Esophagus muscularis mucosa (tissue), 4 donors: ENCODE data around the gene PRR23C. TPM values are rescaled to one million over a fixed set of nuclear protein-coding genes. Genes with fewer than 3 reads are reported as not detected.

ENCODE experiments used
- DNase-seq: peaks from one replicate; pipeline ENCODE4 v3.0.0-alpha.2; 2017; ENCODE audit errors: extremely low spot score
- H3K27ac ChIP-seq, 4 donors: fragments of 200-600 bp; sonication (generic); replicated peaks in 1 of 4; 1 replicate in 3 of 4; 2 replicates in 1 of 4; pipeline ENCODE4 v1.5.1; 2016 to 2019; ENCODE audit warnings: mild to moderate bottlenecking in 1 of 4
- H3K27me3 ChIP-seq, 4 donors: fragments of 200-600 bp; sonication (generic); one replicate each; pipeline versions ENCODE4 v1.5.1 to v1.6.0; 2016 to 2019
- H3K36me3 ChIP-seq, 4 donors: fragments of 200-600 bp; sonication (generic); one replicate each; pipeline ENCODE4 v1.5.1; 2016 to 2019
- H3K4me1 ChIP-seq, 4 donors: fragments of 200-600 bp; sonication (generic); one replicate each; pipeline ENCODE4 v1.5.1; 2016 to 2019
- H3K4me3 ChIP-seq, 4 donors: fragments of 200-600 bp; sonication (generic); 1 replicate in 2 of 4; 2 replicates in 2 of 4; pipeline ENCODE4 v1.5.1; 2016 to 2019; ENCODE audit warnings: mild to moderate bottlenecking in 4 of 4, moderate library complexity in 1 of 4
- H3K9me3 ChIP-seq, 4 donors: fragments of 200-600 bp; sonication (generic); 1 replicate in 3 of 4; 2 replicates in 1 of 4; pipeline ENCODE4 v1.5.1; 2016 to 2019
- CTCF ChIP-seq, 3 experiments: fragments of 200-600 bp in 2 of 3; fragments of 450-650 bp in 1 of 3; sonication (generic) in 2 of 3; IDR thresholded peaks; one replicate each; pipeline ENCODE4 v1.5.1; 2017 to 2019; ENCODE audit warnings: antibody characterized with exemption in 3 of 3, mild to moderate bottlenecking in 2 of 3, moderate library complexity in 1 of 3
- EP300 ChIP-seq: sonication (generic); formaldehyde crosslinking; IDR thresholded peaks from one replicate; pipeline ENCODE4 v1.6.1; 2017; ENCODE audit warnings: antibody characterized with exemption
- POLR2A ChIP-seq: fragments of 450-650 bp; IDR thresholded peaks from one replicate; pipeline ENCODE4 v1.6.1; 2017; ENCODE audit warnings: antibody characterized with exemption, moderate library complexity, mild to moderate bottlenecking, low read depth
- POLR2AphosphoS5 ChIP-seq, 2 donors: sonication (generic); formaldehyde crosslinking; IDR thresholded peaks; one replicate each; pipeline ENCODE4 v1.6.1; 2017; ENCODE audit warnings: antibody characterized with exemption in 2 of 2
- WGBS: methylation state at CpG from one replicate; pipeline ENCODE4 v1.1.5; 2018; 5-methylcytosine and 5-hydroxymethylcytosine counted together
- intact Hi-C: fragments of 100-400 bp; cut with DNase I; formaldehyde crosslinking; loops from one replicate; pipeline ENCODE4 v1.15.1; 2023
- total RNA-seq, 4 donors: library from RNA; depleted of rRNA; stranded (reverse); fragments of >200 nt; gene quantifications; one replicate each; pipeline versions ENCODE4 v1.1.0 to v1.2.1, GENCODE V29; 2016

PRR23C gene
- total RNA-seq: not detected

- Histone ChIP-seq H3K27me3 (no peaks in the 10 kb centered on the region), H3K27ac (no peak within 1 kb of the TSS), H3K9me3 (peaks cover 0 to 38% (median 9%) of the 10 kb centered on the region in 4 donors), H3K4me1 (no peaks in the 10 kb centered on the region), H3K4me3 (no peak within 1 kb of the TSS), H3K36me3 (no peaks in the 10 kb centered on the region)
- TF ChIP-seq POLR2AphosphoS5 (IDR thresholded peaks at IDR 0.05) (no peak), POLR2A (no peak), EP300 (no peak), CTCF (IDR thresholded peaks at IDR 0.05) (no peak)
- 67% methylated on average over 28 of the region's 77 CpGs for WGBS
- intact Hi-C loops: no loop called here
- DNase-seq: no peak
These were observed at the start of gene PRR23C for GRCh38 chr3:139044366-139045210. TSS of gene PRR23C (minus strand) at chr3:139044892. CDS start at chr3:139044620, 272 bp downstream.

GRCh38 chr3:139093840-139094239 lies 49.1 kb upstream of the PRR23C start:
- H3K4me1 ChIP-seq: no peaks in the 10 kb centered on the region
- H3K4me3 ChIP-seq: no peak overlapping the region
- H3K9me3 ChIP-seq: peaks cover 0 to 12% (median 3%) of the 10 kb centered on the region in 4 donors
- TF ChIP-seq POLR2A: no peak
- no peak for TF ChIP-seq POLR2AphosphoS5 (IDR thresholded peaks at IDR 0.05)
- no peak for TF ChIP-seq CTCF (IDR thresholded peaks at IDR 0.05)
- no peaks in the 10 kb centered on the region for H3K27me3 ChIP-seq
- no peak for DNase-seq
- no peak overlapping the region for H3K27ac ChIP-seq
- H3K36me3 ChIP-seq: no peaks in the 10 kb centered on the region
- WGBS: 85% methylated on average over 1 of the region's 1 CpG
- intact Hi-C loops: no loop called here

DNA sequence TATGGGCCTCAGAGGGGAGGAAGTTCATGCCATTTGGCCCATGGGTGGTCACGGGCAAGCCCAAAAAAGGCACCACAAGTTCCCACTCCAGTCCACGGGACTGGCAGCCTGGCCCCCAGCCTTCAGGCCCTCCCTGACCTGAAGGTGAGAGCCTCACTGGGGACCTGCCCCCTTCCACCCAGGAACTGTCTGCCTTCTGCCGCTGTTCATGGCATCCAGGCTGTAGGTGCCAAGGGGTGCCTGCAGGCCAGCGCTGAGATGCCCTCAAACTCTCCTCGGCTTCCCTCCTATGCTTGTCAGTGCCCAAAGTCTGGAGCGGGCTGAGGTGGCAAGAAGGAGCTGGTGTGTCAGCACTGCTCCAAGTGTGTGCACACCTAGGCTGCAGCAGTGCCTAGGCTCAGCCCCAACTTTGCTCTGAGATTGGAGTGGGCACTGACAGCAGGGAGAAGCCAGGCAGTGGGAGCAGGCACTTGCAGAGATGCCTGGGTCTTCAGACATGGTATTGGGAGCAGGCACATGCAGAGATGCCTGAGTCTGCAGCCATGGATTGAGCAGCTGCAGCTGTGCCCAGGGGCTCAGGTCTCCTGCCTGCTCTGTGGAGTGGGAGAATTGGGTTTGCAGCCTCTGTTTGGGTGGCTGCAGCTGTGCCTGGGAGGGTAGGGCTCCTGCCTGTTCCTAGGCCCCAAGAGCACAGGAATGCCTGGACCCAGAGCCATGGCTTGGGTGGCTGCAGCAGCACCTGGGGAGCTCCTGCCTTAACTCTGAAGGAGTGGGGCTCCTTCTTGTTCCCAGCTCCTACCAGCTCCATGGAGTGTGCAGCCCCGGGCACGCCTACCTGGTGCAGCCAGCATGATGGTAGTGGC lies 44.0 kb upstream of the PRR23C start:
- Histone ChIP-seq H3K36me3 (no peaks in the 10 kb centered on the region), H3K4me3 (no peak overlapping the region), H3K9me3 (peaks cover 0 to 9% (median 2%) of the 10 kb centered on the region in 4 donors), H3K4me1 (no peaks in the 10 kb centered on the region), H3K27me3 (no peaks in the 10 kb centered on the region), H3K27ac (no peak overlapping the region)
- peak; percentile 89 for DNase-seq
- intact Hi-C loops: no loop called here
- TF ChIP-seq POLR2AphosphoS5 (IDR thresholded peaks at IDR 0.05): no peak
- TF ChIP-seq POLR2A: no peak
- no peak for TF ChIP-seq CTCF (IDR thresholded peaks at IDR 0.05)
- no peak for TF ChIP-seq EP300
- WGBS: 97% methylated on average over 8 of the region's 8 CpGs

GRCh38 chr3:139087621-139088020 lies 42.9 kb upstream of the PRR23C start:
- Histone ChIP-seq H3K9me3 (peaks cover 0 to 15% (median under 1%) of the 10 kb centered on the region in 4 donors), H3K4me3 (no peak overlapping the region), H3K4me1 (no peaks in the 10 kb centered on the region), H3K27me3 (no peaks in the 10 kb centered on the region), H3K27ac (no peak overlapping the region), H3K36me3 (no peaks in the 10 kb centered on the region)
- no peak for DNase-seq
- intact Hi-C loops: no loop called here
- TF ChIP-seq CTCF (IDR thresholded peaks at IDR 0.05) (no peak), POLR2AphosphoS5 (IDR thresholded peaks at IDR 0.05) (no peak), EP300 (no peak), POLR2A (no peak)
- WGBS: 71% methylated on average over 4 of the region's 4 CpGs
